GM13976 (cell line): ENCODE data around the gene DLK2.

ENCODE experiments used
- DNase-seq: peaks from one replicate; pipeline ENCODE4 v3.0.0; 2012; ENCODE audit warnings: low spot score
- in situ Hi-C: fragments of 300-500 bp; cut with MboI; formaldehyde crosslinking; loops from one replicate; pipeline ENCODE4 v1.12.0; 2022; ENCODE audit warnings: low sequenced_read_pairs, mixed read lengths, inconsistent platforms; ENCODE audit not compliant: unreplicated experiment
- TF ChIP-seq, protein P1 (sequence below): IDR thresholded peaks from 2 replicates; pipeline ENCODE4 v1.5.1; 2012; ENCODE audit warnings: borderline replicate concordance, mild to moderate bottlenecking; ENCODE audit not compliant: insufficient read depth; ENCODE audit errors: extremely low read depth, missing control alignments, control extremely low read depth

The DLK2 gene

DNA sequence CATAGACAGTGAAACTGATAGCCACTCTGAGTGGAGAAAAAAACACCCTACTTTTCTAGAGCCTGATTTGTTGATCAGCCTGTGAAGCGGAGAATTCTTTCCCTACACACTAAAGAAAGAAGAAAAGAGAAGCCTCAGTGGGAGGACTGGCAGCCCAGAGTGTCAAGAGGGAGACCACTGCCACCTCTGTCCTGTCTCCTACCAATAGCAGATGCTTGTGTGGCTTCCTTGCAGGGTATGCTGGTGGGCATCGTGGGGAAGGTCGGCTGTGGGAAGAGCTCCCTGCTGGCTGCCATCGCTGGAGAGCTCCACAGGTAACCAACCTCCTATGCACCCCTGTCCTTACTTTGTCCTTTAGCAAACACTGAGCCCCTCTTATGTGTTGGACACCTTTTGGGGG, 17.6 kb downstream of the DLK2 start:
- DNase-seq = no peak
- in situ Hi-C loops = no loop called here
- TF ChIP-seq, protein P1, sequence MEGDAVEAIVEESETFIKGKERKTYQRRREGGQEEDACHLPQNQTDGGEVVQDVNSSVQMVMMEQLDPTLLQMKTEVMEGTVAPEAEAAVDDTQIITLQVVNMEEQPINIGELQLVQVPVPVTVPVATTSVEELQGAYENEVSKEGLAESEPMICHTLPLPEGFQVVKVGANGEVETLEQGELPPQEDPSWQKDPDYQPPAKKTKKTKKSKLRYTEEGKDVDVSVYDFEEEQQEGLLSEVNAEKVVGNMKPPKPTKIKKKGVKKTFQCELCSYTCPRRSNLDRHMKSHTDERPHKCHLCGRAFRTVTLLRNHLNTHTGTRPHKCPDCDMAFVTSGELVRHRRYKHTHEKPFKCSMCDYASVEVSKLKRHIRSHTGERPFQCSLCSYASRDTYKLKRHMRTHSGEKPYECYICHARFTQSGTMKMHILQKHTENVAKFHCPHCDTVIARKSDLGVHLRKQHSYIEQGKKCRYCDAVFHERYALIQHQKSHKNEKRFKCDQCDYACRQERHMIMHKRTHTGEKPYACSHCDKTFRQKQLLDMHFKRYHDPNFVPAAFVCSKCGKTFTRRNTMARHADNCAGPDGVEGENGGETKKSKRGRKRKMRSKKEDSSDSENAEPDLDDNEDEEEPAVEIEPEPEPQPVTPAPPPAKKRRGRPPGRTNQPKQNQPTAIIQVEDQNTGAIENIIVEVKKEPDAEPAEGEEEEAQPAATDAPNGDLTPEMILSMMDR = no peak

DNA sequence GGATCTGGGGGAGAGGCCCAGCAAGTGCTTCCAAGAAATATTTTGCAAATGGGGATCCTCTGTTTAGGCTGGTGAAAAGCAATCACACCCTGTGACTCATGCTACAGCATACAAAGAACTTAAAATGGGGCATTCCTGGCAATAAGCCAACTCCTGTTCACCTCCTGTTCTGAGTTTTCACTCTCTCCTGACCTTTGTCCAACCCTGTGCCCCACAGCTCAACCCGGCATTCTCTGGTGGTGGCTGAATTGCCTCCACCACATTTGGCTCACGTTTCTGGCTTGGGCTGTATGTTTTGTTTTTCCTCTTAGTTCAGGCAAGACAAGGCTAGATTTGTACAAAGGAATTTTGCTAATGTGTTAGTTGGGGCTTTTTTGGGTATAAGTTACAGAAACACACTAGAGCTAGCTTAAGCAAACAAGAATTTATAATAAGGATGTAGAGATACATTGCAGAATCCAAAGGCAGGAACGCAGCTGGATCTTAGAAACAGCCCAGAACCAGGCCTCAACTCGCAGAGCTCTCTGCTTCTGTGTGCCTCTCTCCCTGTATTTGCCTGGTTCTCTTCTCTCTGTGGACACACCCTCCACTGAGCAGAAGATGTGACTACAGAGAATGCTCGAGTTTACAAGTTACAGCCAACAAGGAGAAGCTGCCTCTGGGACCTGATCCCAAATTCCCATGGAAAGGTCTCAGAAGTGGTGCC, 18.6 kb downstream of the DLK2 start:
- TF ChIP-seq, protein P1 = no peak
- no peak for DNase-seq
- in situ Hi-C loops = no loop called here

DNA sequence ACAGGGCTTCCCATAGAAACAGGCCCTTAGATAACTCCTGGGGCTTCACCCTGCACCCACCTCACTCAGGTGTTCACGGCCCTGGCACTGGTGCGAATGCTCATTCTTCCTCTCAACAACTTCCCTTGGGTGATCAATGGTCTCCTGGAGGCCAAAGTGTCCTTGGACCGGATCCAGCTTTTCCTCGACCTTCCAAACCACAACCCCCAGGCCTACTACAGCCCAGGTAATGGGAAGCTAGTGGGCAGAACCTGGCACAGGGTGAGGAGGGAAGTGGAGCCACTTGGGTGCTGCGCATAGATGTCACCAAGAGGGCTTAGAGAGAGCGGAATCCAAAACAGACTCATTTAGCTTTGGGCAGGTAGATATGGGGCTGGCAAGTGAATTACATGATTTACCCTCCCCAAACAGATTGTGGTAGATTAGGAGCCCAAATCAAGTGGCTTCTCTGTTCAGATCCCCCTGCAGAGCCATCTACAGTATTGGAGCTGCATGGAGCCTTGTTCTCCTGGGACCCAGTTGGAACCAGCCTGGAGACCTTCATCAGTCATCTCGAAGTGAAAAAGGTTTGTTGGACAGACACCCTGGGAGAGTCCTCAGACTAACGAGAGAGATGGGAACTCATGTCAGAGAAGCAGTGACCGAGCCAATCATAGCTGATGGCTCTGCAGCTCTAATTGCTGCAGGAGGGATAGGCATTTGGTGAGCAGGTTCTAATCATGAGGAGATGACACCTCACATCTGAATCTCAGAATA, 19.5 kb downstream of the DLK2 start:
- in situ Hi-C loops = no loop called here

DNA sequence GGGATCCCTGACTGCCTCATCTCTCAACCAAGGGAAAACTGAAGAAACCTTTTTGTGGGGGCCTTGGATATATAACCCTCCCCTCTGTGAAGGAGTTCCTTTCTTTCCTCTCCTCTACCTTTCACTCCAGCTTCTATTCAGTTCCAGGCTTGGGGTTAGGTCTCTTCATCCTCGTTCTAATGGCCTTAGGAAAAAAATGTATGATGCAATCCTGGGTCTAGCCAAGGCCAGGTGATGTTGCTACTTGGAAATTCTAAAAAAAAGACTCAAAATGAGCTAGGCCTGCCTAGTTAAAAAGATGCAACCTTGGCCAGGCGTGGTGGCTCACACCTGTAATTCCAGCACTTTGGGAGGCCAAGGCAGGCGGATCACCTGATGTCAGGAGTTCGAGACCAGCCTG, 20.4 kb downstream of the DLK2 start:
- DNase-seq = no peak
- in situ Hi-C loops = no loop called here
- TF ChIP-seq, protein P1 = no peak

More for the DNA sequence above, 19.5 kb downstream of the DLK2 start:
- DNase-seq = no peak
- TF ChIP-seq, protein P1 = no peak

DNA sequence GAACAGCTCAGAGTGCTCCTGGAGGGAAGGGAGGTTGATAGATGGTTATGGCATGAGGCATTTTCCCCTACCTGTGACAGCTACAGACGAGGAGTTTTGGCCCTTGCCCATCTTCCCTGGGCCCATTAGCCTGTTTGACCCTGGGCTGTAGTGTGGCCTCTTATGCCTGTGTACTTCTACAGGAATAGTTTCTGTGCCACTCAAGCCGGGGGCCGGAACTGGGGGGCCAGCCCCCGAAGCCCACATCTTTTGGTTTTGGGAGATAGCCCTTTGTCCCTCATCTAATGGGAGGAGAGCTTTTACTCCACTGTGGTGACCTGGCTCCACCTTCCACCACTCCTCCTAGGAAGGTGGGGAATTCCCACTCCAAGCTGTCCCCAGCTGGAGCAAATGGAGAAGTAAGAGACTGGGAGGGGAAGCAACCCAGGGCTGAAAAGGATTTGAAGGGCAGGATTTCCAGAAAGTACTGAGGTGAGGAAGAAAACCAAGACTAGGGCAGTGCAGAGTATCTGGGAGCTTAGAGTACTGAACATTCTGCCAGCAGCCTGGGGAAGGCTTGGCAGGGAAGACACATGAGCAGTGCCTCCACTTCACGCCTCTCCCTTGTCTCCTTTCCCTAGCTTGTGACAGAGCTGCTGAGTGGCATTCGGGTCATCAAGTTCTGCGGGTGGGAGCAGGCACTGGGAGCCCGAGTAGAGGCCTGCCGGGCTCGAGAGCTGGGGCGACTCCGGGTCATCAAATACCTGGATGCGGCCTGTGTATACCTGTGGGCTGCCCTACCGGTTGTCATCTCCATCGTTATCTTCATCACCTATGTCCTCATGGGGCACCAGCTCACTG, 21.1 kb downstream of the DLK2 start:
- TF ChIP-seq, protein P1 = no peak
- DNase-seq = no peak
- in situ Hi-C loops = no loop called here

DNA sequence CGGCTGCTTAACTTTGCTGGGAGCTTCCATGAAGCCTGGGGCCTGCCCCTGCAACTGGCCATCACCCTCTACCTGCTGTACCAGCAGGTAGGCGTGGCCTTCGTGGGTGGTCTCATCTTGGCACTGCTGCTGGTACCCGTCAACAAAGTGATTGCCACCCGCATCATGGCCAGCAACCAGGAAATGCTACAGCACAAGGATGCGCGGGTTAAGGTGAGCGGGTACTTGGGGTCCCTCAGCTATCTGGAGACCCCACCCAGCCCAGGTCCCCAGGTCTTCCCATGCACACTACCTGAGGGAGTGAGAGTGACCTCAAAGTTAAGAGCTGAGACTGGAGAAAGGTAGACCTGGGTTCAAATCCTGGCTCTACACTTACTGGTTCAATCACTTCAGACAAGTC, 22.2 kb downstream of the DLK2 start:
- in situ Hi-C loops = no loop called here
- no peak for DNase-seq
- TF ChIP-seq, protein P1 = no peak
